Occipital lobe (tissue), 1 donor: ENCODE results near the gene WDR36. TPM values are rescaled to one million over a fixed set of nuclear protein-coding genes. Genes with fewer than 3 reads are reported as not detected.

Experiments used
- total RNA-seq: library from RNA; depleted of rRNA; stranded (reverse); fragments of >200 nt; gene quantifications from one replicate; pipeline ENCODE4 v1.2.3, GENCODE V29; 2014

WDR36 gene
- total RNA-seq, 1 donor from 2014 or later, result 61.8 TPM

Other genes starting within 250 kb of the WDR36 start
- not detected for gene TSLP, start 20.6 kb upstream of the WDR36 start, total RNA-seq
- gene CAMK4, start 132.0 kb downstream of the WDR36 start, total RNA-seq, result 130 TPM